Measurements from ENCODE around the gene HYAL1.
"Not testable (repeated sequence)": the region's sequence is repeated elsewhere in the genome, so short reads cannot be mapped to it uniquely, and the experiment has no call there.

The HYAL1 gene

DNA sequence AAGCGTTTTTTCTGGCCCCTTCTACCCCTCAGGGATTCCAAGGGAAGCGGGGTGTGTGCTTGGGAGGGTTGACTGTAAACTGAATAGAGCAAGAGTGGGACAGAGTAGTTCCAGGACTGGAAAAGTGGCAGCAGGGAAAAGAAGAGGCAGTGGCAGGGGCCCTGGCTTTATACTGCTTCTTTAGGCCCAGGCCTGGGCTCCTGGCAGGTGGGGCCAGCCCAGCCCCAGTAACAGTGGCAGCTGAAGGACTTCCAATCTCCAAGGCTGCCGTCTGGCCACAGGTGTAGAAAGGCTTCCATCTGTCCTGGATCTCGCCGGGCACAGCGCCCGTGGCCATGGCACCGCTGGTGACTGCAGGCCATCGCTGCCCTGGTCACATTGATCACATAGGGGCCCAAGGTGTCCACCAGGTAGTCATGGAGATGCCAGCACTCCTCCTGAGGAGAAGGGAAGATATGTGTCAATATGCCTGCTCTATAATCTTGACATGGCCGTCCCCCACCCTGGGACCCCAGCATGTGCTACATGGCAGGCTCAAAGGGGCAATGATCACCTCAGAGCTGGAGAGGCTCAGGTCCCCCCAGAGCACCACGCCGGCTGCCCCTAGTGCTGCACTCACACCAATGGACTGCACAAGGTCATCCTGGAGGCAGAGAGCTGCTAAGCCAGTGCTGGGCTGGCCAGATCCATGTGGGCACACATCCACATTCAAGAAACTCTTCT lies 10.1 kb downstream of the HYAL1 start:
- no peak for DNase-seq

DNA sequence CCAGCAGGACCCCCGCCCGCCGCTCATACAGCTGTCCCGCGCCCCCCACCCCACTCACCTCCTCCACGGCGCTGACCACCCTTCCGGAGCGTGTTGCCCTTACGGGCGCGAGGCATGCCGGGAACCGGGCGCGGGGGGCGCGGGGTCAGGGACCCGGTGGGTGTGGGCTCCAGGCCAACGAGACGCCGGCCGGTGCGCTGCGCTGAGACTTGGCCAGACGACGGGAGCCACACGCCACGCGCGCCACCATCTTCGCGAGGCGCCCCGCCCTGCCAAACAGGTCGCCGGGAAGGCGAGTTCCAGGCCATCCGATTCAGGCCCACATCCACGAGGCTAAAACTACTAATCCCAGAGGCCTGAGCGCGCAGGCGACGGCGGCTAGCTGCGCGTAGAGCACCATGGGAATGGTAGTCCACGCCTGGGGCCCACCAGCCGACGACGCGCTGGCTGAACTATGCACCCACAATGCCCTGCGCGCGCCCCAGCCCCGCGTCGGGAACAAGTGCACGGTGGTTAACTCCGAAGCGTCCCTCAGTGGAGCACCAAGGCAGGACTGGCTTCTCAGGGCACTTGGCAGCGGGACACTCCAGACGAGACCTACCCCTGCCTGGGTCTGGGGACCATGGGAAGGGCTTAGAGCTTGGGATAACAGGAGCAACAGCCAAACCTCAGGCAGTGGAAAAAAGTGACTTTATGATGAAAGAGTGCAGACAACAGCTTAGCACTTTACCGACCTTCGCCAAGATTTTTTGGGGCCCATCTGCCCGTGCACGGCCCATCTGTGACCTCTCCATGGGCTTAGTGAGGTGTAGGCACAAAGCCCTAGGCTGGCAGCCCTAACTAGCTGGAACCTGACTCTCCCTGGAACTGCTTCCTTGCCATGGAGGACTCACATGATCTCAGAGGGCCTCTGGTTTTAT lies 11.0 kb downstream of the HYAL1 start, which contains the start of gene IFRD2:
Gene IFRD2 (minus strand): TSS at position 271 of the 920 bp plus-strand sequence. CDS start 155 bp downstream, at position 116.
- peak; percentile 94 to 95 for DNase-seq

DNA sequence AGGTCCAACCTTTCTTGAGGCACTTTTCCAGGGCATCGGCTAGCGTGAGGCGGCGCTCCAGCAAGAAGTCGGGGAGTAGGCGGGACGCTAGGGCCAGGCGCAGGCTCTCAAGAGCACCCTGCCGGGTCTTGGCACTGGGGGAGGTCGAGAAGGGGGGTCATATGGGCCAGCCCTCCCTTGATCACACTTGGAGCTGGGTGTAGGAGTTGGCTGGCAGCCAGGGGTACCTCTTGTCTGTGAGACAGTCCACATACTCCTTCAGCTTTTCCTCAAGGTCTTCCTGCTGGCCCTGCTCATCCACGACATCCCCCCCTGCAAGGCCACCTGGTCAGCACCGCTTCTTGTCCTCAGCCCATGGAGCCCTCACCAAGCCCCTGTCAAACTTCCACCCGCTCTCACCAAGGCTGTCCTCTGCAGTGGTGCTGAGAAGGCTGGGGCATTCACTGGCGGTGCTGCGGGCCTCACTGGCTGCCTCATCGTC lies 13.2 kb downstream of the HYAL1 start:
- DNase-seq = no peak

DNA sequence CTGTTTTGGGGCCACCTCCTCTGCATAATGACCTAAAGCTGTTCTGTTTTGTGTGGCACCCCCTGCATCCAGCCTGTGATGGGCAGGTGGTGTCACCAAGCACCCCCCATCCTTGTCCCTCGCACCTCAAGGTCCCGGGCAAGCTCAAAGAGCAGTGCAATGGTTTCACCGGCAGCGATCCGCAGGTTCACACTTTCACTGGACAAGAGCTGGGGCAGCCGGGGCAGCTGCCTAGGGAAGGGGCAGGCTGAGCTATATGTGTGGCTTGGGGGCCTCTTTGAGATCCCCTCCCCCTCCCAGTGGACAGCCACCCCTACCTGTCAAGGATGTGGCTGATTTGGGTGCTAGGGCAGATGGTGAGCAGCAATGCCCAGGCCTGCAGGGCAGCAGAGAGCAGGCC lies 14.2 kb downstream of the HYAL1 start:
- no peak for DNase-seq

DNA sequence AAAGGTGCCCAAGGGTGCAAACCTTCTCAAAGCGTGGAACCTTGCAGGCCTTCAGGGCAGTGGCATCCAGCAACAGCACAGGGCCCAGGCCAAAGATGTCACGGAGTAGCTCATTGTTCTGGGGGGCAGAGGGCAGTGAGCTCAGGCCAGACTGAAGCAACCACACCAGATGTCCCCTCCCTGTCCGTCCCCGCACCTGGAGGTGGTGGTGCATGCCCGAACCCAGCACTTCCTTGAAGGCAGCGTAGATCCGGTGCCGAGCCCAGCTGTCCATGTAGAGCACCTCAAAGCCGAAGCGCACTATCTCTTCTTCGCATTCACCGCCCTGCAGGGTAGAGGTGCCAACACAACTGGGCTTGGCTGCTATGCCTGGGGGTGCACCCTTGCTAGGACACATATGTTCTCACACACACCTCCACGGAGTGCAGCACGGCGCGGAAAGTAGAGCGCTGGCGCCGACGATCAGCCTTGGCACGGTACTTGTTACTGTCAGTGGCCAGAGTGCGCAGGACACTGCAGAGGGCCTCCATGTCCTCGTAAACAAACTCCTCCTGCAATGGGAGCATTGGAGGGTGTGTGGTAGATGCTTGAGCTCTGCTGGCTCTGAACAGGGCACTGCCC lies 14.9 kb downstream of the HYAL1 start:
- DNase-seq = no peak

DNA sequence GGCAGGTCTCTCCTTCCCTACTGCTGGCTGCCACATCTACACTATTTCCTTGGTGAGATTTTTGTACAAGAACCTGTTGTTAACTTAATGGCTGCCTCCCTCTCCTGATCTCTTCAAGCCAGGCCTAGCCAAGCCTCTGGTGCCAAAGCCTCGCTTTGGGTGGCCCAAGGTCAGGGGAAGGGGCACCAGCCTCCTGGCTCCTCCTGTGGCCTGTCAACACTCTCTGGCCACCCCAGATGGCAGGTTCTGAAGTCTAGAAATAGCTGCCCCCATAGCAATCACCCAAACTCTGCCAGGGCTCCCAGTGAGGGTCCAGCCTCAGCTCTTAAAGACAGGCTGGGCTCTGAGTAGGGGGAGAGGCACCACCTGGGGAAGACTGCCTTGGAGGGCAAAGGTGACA lies 16.1 kb downstream of the HYAL1 start:
- no peak for DNase-seq

DNA sequence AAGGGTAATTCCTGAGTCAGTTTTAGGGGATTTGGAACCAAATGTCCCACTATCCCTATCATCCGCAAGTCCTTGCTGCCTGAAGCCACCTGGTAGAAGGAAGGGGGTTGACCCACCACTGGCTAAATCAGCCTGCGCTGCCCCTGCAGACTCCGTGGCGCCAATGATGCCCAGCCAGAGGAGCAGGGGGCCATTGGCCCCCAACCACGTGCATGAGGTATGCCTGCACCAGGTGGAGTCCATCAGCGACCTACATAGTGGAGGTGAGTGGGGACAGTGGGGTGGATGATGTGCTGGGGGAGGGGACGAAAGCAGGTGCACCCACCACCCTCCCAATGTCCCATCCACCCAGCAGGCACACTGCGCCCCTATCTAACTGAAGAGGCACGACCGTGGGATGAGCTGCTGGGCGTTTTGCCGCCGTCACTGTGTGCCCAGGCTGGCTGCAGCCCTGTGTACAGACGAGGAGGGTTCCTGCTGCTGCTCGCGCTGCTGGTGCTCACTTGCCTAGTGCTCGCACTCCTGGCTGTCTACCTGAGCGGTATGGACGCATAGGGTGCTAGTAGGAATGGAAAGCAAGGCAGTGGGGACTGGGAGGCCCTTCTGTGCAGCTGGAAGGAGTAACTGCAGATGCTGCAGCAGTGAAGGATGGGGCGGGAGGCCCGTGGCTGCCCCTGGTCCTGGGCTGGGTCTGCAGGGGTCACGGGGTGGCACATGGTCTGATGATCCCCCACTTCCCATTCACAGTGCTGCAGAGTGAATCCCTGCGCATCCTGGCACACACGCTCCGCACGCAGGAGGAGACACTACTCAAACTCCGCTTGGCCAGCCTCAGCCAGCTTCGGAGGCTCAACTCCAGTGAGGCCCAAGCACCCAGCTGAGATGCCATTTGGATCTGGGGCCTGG lies 16.8 kb downstream of the HYAL1 start:
- DNase-seq = no peak

DNA sequence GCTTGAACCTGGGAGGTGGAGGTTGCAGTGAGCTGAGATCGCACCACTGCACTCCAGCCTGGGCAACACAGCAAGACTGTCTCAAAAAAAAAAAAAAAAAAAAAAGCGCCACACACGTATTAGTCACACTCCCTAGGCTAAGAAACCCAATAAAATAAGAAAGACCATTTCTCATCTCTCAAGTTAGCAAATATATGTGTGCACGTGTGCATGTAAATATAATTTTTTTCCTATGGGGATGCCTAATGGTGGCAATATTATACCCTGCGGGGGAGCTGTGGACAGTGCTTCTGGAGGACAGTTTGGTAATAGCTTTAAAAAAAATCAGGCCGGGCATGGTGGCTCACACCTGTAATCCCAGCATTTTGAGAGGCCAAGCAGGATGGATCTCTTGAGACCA lies 19.3 kb downstream of the HYAL1 start:
- DNase-seq = not testable (repeated sequence)

DNA sequence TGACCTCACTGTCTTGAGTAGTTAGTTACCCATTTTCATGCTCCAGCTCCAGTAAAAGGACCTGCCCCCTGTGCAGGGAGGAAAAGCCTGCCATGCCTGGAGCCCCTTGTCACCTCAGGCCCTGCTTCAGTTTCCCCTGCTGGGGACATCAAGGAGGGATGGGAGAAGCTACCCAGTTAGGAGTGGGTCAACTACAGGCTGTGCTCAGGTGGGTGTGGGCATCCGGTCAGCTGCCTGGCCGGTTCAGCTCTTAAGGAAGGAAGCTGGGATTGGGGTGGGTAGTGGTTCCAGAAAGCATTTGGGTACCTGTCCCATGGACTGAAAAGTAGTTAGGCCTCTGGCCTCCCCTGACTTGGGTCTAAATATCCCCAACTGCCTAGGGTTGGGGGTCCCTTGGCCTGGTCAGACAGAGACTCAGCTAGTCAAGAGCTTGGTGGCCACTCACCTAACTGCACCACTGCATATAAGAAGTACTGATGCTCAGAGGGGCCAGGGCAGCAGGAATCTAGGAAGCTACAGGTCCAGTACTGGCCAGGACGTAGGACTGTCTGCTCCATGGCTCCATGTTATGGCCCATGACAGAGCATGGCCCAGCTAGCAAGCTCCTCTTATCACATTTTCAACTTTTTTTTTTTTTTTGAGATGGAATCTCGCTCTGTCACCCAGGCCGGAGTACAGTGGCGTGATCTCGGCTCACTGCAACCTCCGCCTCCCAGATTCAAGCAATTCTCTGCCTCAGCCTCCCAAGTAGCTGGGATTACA lies 23.9 kb downstream of the HYAL1 start:
- DNase-seq = no peak

DNA sequence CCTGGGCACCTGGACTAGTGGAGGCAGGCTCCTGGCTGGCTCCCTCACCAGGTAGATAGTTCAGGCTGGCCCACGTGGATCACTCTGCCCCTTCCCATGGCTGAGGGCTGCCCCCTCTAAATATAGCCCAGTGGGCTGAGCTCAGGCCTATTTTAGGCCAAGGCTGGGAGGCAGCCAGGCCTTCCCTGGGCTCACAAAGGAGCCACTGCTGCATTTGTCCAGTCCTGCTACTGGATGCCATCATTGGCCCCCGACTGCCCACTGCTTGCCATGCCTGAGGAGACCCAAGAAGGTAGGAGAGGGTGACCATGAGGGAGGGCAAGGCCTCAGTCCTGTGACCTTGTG lies 24.5 kb downstream of the HYAL1 start, which contains the start of gene LSMEM2:
Gene LSMEM2 (plus strand): TSS at position 208 of the 345 bp plus-strand sequence. CDS start 27 bp downstream, at position 235.
- DNase-seq = no peak

DNA sequence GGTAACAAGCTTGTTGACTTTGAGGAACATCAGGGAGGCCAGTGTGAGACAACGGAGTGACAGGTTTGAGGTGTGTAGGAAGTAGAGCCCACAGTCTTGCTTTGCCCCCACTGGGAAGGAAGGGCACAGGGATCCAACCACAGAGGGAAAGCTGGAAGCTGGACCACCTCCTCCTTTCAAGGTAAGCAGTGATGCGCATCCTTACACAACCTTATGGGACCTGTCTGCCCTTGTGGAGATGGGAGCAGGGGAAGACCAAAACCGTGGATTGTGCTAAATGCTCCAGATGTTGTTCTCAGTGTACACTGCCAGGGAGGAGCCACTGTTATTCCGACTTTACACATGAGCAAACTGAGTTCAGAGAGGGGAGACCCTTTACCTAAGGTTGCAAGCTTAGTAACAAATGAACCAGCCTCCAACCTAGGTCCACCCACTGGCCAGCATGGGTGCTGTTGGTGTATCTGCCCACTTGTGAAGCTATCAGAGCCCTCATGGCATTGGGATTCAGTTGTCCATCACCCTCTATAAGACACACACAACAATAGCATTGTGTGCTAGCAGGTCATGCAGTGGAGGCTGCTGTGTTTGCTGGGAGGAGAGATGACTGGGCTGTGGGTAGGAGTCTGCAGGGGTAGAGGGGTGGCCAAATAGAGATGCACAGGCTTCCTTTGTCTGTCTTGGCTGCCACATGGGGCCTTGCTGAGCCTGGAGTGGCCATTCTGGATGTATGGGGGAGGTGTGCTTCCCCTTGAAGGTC lies 25.1 kb downstream of the HYAL1 start:
- DNase-seq = no peak

DNA sequence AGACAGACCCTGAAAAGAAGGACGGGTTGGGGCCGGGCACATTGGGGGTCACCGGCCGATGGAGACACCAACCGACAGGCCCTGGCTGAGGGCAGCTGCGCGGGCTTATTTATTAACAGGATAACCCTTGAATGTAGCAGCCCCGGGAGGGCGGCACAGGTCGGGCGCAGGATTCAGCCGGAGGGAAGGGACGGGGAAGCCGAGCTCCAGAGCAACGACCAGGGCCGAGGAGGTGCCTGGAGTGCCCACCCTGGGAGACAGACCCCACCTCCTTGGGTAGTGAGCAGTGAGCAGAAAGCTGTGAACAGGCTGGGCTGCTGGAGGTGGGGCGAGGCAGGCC lies 26.6 kb downstream of the HYAL1 start:
- DNase-seq = no peak

DNA sequence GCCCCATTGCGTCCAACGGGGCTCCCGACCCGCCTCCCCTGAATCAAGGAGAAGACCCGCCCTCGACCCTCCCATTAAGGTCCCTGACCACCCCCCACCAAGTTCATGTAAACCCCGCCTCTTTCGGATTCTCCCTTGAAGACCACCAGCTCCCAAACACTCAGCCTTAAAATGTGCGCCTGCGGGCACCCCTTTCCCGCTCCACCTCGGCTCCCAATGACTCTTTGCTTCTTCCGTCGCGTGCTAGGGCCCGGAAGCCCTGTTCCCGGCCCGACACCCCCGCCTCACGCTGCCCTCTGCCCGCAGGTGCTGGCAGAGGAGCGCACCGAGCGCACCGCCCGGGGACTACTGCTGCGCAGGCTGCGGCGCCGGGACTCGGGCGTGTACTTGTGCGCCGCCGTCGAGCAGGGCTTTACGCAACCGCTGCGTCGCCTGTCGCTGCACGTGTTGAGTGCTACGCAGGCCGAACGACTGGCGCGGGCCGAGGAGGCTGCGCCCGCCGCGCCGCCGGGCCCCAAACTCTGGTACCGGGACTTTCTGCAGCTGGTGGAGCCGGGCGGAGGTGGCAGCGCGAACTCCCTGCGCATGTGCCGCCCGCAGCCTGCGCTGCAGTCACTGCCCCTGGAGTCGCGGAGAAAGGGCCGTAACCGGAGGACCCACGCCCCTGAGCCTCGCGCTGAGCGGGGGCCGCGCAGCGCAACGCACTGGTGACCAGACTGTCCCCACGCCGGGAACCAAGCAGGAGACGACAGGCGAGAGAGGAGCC lies 27.2 kb downstream of the HYAL1 start:
- no peak for DNase-seq

DNA sequence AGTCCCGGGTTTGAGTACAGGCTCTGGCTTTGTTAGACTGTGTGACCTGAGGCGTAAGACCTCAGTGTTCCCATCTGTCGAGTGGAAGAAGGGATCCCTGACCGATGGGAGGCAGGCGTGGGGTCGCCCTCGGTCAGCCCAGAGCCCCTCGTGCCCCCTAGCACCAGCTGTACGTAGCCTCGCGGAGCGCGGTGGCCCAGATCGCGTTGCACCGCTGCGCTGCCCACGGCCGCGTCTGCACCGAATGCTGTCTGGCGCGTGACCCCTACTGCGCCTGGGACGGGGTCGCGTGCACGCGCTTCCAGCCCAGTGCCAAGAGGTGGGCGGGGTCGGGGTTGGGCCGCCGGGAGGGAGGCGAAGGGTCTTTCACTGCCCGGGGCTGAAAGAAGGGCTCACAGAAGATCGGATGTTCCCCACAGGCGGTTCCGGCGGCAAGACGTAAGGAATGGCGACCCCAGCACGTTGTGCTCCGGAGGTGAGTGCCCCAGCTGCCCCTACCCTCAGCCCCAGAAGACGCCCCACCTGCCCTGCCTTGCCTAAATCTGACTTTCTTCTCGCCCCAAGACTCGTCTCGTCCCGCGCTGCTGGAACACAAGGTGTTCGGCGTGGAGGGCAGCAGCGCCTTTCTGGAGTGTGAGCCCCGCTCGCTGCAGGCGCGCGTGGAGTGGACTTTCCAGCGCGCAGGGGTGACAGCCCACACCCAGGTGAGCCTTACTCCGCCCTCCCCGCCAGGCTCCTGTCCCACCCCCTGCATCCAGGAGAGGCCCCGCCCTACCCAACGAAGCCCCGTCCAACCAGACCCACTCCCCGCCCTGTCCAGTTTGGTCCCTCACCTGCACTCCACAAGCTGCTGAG lies 28.0 kb downstream of the HYAL1 start:
- DNase-seq = no peak

DNA sequence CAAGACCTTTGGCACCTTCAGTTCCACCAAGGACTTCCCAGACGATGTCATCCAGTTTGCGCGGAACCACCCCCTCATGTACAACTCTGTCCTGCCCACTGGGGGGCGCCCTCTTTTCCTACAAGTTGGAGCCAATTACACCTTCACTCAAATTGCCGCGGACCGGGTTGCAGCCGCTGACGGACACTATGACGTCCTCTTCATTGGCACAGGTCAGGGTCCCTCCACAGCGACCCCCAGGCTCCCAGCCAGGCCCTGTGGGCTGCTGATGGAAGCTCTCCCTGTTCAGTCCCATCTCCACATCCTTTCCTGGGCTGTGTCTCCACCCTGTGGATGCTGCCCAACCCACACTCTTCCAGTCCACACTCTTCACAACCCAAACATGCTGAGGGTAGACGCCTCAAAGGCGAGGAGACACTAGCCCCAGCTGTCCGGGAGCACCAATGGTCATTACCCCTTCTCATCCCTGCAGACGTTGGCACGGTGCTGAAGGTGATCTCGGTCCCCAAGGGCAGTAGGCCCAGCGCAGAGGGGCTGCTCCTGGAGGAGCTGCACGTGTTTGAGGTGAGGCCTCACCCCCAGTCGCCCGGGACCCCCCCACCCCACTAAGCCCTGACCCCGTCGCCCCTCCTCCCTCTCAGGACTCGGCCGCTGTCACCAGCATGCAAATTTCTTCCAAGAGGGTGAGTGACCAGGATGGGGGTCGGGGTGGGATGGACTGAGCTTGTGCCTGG lies 28.8 kb downstream of the HYAL1 start:
- DNase-seq = peak; percentile 63 to 72

DNA sequence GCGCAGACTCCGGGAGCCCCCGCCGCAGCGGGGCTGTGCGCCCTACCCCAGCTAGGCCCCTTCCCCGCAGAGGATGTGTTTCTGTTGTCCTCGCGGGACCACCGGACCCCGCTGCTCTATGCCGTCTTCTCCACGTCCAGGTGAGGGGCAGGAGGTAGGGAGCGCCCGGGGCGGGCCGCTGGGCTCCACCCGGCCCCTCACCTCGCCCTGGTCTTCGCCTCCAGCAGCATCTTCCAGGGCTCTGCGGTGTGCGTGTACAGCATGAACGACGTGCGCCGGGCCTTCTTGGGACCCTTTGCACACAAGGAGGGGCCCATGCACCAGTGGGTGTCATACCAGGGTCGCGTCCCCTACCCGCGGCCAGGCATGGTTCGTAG lies 29.7 kb downstream of the HYAL1 start:
- DNase-seq = no peak

DNA sequence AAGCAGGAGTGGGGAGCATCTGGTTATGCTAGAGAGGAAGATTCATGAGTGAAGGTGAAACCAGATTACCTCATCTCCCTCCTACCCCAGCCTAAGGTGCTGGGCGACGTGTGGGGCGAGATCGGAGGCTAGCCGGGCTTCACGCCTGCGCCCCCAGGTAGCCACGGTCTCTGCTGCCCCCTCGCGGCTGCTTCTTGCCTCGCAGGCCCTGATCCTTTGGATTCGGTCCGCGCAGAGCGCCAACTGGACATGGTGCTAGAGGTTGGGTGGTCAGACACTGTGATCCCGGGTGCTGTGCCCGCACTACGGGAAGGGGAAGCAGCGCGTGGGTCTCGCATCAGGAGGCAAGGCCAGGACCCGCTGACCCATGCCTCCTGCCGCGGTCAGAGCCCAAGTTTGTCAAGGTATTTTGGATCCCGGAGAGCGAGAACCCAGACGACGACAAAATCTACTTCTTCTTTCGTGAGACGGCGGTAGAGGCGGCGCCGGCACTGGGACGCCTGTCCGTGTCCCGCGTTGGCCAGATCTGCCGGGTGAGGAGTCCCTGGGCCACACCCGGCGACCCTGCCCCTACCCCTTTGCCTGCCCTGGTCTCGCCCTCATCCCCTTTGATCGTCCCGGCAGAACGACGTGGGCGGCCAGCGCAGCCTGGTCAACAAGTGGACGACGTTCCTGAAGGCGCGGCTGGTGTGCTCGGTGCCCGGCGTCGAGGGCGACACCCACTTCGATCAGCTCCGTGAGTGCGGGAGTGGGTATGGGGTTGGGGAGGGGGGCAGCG lies 30.3 kb downstream of the HYAL1 start:
- DNase-seq = peak; percentile 81 to 88

DNA sequence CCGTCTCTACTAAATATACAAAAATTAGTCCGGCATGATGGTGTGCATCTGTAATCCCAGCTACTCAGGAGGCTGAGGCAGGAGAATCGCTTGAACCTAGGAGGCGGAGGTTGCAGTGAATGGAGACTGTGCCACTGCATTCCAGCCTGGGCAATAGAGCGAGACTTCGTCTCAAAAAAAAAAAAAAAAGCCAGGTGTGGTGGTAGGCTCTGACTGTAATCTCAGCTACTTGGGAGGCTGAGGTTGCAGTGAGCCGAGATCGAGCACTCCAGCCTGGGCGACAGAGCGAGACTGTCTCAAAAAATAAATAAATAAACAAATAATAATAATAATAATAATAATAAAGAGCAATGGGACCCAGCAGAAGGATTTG lies 30.9 kb downstream of the HYAL1 start:
- not testable (repeated sequence) for DNase-seq

Data from activated CD4-positive, alpha-beta T cell treated with anti-CD3 and anti-CD28 coated beads for 4 hours (primary cell).